ENCODE measurements around the gene FAM120AOS. TPM values are rescaled to one million over a fixed set of nuclear protein-coding genes. Genes with fewer than 3 reads are reported as not detected.

The FAM120AOS gene
- total and polyA plus RNA-seq, 2 donors from 2014 or later = 38.7 to 53.2 TPM

DNA sequence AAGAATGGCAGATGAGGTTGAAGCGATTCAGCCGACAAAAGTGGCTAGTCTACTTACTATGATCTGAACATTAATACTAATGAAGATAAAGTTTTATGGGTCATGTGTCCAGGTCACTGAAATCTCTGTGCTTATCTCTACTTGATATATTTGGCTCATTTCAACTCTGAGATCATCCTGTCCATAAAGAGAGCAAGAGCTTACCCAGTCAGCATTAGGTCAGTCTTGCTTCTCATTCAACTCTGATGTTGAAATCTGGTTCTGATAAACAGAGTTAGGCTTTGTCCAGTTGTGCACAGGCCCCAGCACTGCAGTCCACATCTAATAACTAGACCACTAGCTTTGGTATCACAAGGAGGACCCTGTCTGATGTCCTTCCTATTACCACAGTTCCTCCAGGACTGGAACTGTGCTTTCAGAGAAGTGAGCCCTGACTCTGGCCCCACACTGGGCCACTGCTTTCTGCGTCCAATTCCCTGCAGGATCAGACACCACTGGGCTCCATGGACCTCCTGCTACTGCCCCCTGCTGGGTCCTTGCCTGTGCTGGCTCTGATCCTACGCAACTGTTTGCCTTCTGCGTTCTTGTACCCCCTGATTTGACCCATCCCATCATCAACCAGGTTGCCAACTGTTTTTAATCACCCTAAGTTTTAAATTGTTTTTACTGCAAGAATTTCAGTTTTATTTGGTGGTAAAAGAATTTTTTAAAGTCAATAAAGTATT lies 25.6 kb downstream of the FAM120AOS start:
- peaks cover 0 to 3% (median 0%) of the 10 kb centered on the region in 3 donors for H3K9me3 ChIP-seq (ENCODE audit: control insufficient read depth in 2 of 3, insufficient read depth in 1 of 3, low read length in 3 of 3)
- H3K4me3 ChIP-seq (ENCODE audit: low read length in 3 of 3) = no peak overlapping the region
- intact Hi-C loops (cut with DNase I) = no loop called here
- H3K27ac ChIP-seq (ENCODE audit: low read depth in 2 of 2, low read length in 2 of 2) = no peak overlapping the region
- no peak for FAIRE-seq
- TF ChIP-seq, protein P1, sequence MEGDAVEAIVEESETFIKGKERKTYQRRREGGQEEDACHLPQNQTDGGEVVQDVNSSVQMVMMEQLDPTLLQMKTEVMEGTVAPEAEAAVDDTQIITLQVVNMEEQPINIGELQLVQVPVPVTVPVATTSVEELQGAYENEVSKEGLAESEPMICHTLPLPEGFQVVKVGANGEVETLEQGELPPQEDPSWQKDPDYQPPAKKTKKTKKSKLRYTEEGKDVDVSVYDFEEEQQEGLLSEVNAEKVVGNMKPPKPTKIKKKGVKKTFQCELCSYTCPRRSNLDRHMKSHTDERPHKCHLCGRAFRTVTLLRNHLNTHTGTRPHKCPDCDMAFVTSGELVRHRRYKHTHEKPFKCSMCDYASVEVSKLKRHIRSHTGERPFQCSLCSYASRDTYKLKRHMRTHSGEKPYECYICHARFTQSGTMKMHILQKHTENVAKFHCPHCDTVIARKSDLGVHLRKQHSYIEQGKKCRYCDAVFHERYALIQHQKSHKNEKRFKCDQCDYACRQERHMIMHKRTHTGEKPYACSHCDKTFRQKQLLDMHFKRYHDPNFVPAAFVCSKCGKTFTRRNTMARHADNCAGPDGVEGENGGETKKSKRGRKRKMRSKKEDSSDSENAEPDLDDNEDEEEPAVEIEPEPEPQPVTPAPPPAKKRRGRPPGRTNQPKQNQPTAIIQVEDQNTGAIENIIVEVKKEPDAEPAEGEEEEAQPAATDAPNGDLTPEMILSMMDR (IDR thresholded peaks at IDR 0.05; ENCODE audit: borderline replicate concordance, extremely low read depth, insufficient read depth) = no peak
- H3K36me3 ChIP-seq (ENCODE audit: control insufficient read depth in 2 of 3, insufficient read depth in 3 of 3, low read length in 3 of 3) = no peaks in the 10 kb centered on the region
- peak in 1 of 5 donors; percentile 24 for DNase-seq
- H3K9ac ChIP-seq (ENCODE audit: low read length in 3 of 3) = no peak overlapping the region
- H3K27me3 ChIP-seq (ENCODE audit: control insufficient read depth, insufficient read depth, low read length) = no peaks in the 10 kb centered on the region
- H3K4me1 ChIP-seq (ENCODE audit: control insufficient read depth in 2 of 3, insufficient read depth in 2 of 3, low read depth in 1 of 3, low read length in 3 of 3) = no peaks in the 10 kb centered on the region

- H3K27ac ChIP-seq (ENCODE audit: low read depth in 2 of 2, low read length in 2 of 2) = no peak overlapping the region
- no peak overlapping the region for H3K4me3 ChIP-seq (ENCODE audit: low read length in 3 of 3)
- no peaks in the 10 kb centered on the region for H3K36me3 ChIP-seq (ENCODE audit: control insufficient read depth in 2 of 3, insufficient read depth in 3 of 3, low read length in 3 of 3)
- no peak for FAIRE-seq
- H3K9ac ChIP-seq (ENCODE audit: low read length in 3 of 3) = no peak overlapping the region
- TF ChIP-seq, protein P1 (IDR thresholded peaks at IDR 0.05; ENCODE audit: borderline replicate concordance, extremely low read depth, insufficient read depth) = no peak
- H3K4me1 ChIP-seq (ENCODE audit: control insufficient read depth in 2 of 3, insufficient read depth in 2 of 3, low read depth in 1 of 3, low read length in 3 of 3) = no peaks in the 10 kb centered on the region
- peak in 1 of 5 donors; percentile 34 for DNase-seq
- H3K9me3 ChIP-seq (ENCODE audit: control insufficient read depth in 2 of 3, insufficient read depth in 1 of 3, low read length in 3 of 3) = peaks cover 0 to 3% (median 0%) of the 10 kb centered on the region in 3 donors
- intact Hi-C loops (cut with DNase I) = no loop called here
- H3K27me3 ChIP-seq (ENCODE audit: control insufficient read depth, insufficient read depth, low read length) = no peaks in the 10 kb centered on the region
Observed at GRCh38 chr9:93422977-93423616, 30.3 kb downstream of the FAM120AOS start.

DNA sequence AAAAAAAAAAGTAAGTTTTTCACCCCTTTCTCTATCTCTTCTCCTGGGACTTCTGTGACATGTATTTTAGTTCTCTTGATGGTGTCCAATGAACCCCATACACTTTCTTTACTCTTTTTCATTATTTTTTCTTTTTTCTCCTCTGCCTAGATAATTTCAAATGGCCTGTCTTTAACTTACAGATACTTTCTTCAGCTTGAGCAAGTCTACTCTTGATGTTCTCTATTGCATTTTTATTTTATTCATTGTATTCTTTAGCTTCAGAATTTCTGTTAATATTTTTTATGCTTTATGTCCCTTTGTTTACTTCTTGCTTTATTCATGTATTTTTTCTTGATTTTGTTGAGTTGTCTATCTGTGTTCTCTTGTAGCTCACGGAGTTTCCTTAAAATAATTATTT lies 34.4 kb downstream of the FAM120AOS start:
- no peak for FAIRE-seq
- intact Hi-C loops (cut with DNase I) = no loop called here

More for the DNA sequence above, 34.4 kb downstream of the FAM120AOS start:
- H3K27me3 ChIP-seq (ENCODE audit: control insufficient read depth, insufficient read depth, low read length) = no peaks in the 10 kb centered on the region
- H3K36me3 ChIP-seq (ENCODE audit: control insufficient read depth in 2 of 3, insufficient read depth in 3 of 3, low read length in 3 of 3) = no peaks in the 10 kb centered on the region
- no peak overlapping the region for H3K27ac ChIP-seq (ENCODE audit: low read depth in 2 of 2, low read length in 2 of 2)
- no peak for DNase-seq
- peaks cover 0 to 7% (median 2%) of the 10 kb centered on the region in 3 donors for H3K9me3 ChIP-seq (ENCODE audit: control insufficient read depth in 2 of 3, insufficient read depth in 1 of 3, low read length in 3 of 3)
- H3K4me1 ChIP-seq (ENCODE audit: control insufficient read depth in 2 of 3, insufficient read depth in 2 of 3, low read depth in 1 of 3, low read length in 3 of 3) = no peaks in the 10 kb centered on the region
- TF ChIP-seq, protein P1 (IDR thresholded peaks at IDR 0.05; ENCODE audit: borderline replicate concordance, extremely low read depth, insufficient read depth) = no peak
- H3K9ac ChIP-seq (ENCODE audit: low read length in 3 of 3) = no peak overlapping the region
- no peak overlapping the region for H3K4me3 ChIP-seq (ENCODE audit: low read length in 3 of 3)
